ENCODE data around the gene TTN. TPM values are rescaled to one million over a fixed set of nuclear protein-coding genes. Genes with fewer than 3 reads are reported as not detected.

The TTN gene
- total and polyA plus RNA-seq, 2 experiments from 2014 or later = 12.5 to 15.7 TPM

- TF ChIP-seq ETS1 (IDR thresholded peaks at IDR 0.05) (no peak), REST (IDR thresholded peaks at IDR 0.05; ENCODE audit: unreplicated experiment) (no peak), NANOG (IDR thresholded peaks at IDR 0.05; ENCODE audit: borderline replicate concordance) (no peak), CTCF (conservative IDR thresholded peaks at IDR 0.05; ENCODE audit: low read depth in 2 of 2) (no peak), EZH2 (IDR thresholded peaks at IDR 0.05; ENCODE audit: low read depth, unreplicated experiment) (no peak), ZNF331 (CRISPR knock-in tag; IDR thresholded peaks at IDR 0.05; ENCODE audit: low read depth) (no peak), CREB1 (CRISPR knock-in tag; IDR thresholded peaks at IDR 0.05; ENCODE audit: low read depth) (no peak)
These were observed 50.4 kb downstream of the TTN start (continued) for GRCh38 chr2:178756843-178757242.

- no peak for DNase-seq (ENCODE audit: low spot score)
- no peak for TF ChIP-seq NANOG (IDR thresholded peaks at IDR 0.05; ENCODE audit: borderline replicate concordance)
- no peak for TF ChIP-seq EZH2 (IDR thresholded peaks at IDR 0.05; ENCODE audit: low read depth, unreplicated experiment)
- no peak for TF ChIP-seq EZH2phosphoT487 (IDR thresholded peaks at IDR 0.05; ENCODE audit: unreplicated experiment)
- TF ChIP-seq ETS1 (IDR thresholded peaks at IDR 0.05) = no peak
- Histone ChIP-seq H2AFZ (no peak overlapping the region), H4K20me1 (replicated peaks; ENCODE audit: insufficient read depth) (no peaks in the 10 kb centered on the region), H3K36me3 (ENCODE audit: insufficient read depth) (no peaks in the 10 kb centered on the region), H3K4me3 (no peak overlapping the region), H3F3A (replicated peaks; ENCODE audit: low read depth) (no peaks in the 10 kb centered on the region), H3K27me3 (ENCODE audit: insufficient read depth) (no peaks in the 10 kb centered on the region), H3K9me2 (ENCODE audit: insufficient read depth) (no peaks in the 10 kb centered on the region), H3K79me2 (replicated peaks; ENCODE audit: insufficient read depth) (no peaks in the 10 kb centered on the region), H3K27ac (ENCODE audit: low read depth) (no peak overlapping the region), H3K4me1 (ENCODE audit: insufficient read depth) (no peaks in the 10 kb centered on the region), H3K4me2 (no peak overlapping the region)
- Mint-ChIP-seq H3K27ac (no peak overlapping the region), H3K9me3 (no peaks in the 10 kb centered on the region), H3K27me3 (ENCODE audit: insufficient read depth, low read depth, poor library complexity) (no peaks in the 10 kb centered on the region), H3K4me3 (no peak overlapping the region), H3K36me3 (ENCODE audit: low read depth) (no peaks in the 10 kb centered on the region), H3K4me1 (no peaks in the 10 kb centered on the region)
- ATAC-seq = no peak
These were observed 50.9 kb downstream of the TTN start for GRCh38 chr2:178756343-178756742.
